Activated naive CD4-positive, alpha-beta T cell treated with anti-CD3 and anti-CD28 coated beads, Interleukin-2, amount 50 U/mL, for 16 hours (primary cell): Measurements from ENCODE around the gene OTUD1.

Source experiments
- DNase-seq: peaks from one replicate; pipeline ENCODE4 v3.0.0-alpha.2; 2020

Gene OTUD1

DNA sequence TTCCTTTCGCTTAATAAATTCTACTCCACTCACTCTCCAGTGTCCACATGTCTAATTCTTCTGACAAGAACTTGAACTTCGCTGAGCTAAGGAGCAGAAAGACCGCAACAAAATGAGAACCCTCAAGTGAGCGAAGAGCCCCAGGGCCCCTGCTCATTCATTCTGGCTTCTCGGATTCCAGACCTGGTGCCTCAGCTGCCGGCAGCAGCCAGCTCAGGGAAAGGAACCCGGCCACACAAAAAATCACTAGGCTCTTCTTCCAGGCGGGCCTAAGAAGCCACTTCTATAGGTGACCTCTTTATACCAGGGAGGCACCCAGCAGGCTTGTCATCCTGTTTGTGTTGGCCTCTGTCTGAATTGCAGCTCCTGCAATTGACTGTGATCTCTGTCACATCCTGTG, 33.3 kb downstream of the OTUD1 start:
- no peak for DNase-seq

DNA sequence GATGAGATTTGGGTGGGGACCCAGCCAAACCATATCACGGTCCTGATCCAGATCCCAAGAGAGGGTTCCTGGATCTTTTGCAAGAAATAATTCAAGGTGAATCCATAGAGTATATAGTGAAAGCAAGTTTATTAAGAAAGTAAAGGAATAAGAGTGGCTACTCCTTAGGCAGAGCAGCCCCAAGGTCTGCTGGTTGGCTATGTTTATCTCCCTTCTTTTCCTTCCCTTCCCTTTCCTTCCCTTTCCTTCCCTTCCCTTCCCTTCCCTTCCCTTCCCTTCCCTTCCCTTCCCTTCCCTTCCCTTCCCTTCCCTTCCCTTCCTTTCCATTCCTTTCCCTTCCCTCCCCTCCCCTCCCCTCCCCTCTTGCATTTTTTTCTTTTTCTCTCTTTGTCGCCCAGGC, 35.2 kb downstream of the OTUD1 start:
- no peak for DNase-seq

DNA sequence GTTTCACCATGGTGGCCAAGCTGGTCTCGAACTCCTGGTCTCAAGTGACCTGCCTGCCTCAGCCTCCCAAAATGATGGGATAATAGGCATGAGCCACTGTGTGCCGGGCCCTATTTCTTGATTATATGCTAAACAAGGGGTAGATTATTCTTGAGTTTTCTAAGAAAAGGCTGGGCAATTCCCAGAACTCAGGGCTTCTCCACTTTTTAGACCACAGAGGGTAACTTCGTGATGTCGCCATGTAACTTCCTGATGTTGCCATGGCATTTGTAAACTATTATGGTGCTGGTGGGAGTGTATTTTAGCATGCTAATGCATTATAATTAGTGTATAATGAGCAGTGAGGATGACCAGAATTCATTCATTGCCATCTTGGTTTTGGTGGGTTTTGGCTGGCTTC, 35.8 kb downstream of the OTUD1 start:
- no peak for DNase-seq

DNA sequence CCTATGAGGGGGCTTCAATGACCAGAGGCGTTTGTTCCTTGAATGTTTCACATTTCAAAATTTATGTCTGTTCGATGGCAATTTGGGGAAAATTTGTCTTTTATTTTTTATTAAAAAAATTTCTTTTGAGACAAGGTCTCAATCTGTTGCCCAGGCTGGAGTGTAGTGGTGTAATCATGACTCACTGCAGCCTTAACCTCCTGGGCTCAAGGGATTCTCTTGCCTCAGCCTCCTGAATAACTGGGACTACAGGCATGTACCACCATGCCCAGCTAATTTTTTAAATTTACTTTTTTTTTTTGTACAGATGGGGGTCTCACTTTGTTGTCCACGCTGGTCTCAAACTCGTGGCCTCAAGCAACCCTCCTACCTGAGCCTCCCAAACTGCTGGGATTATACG, 39.7 kb downstream of the OTUD1 start:
- DNase-seq: no peak

DNA sequence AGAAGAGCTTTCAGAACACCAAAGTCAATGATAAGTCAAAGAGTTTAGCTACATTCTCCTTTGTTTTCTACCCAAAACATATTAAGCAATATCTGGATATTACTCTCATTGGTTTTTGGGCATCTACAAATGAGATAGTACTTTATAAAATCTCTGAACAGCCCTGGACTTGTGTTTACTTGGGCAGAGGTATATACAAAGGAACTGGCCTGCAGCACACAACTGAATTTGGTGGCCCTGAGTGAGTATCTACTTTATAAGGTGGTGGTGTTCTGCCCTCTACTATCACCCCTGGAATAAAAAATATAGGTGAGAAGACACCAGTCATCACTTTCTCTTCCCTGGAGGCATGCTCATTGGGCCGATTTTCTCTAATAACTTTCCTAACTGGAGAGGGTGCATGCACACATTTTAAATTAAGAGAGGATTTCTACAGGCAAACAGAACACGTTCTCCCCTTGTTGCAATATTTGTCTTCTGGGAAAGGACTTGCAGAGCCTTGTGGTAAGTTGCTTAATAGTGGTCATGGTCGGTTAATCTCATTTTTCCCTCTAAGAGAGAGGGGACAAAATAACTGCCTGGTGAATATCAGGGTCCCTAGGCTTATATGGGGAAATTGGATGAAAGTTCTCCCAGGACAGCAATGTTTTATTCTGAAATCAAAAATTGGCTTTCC, 41.1 kb downstream of the OTUD1 start:
- DNase-seq: no peak

DNA sequence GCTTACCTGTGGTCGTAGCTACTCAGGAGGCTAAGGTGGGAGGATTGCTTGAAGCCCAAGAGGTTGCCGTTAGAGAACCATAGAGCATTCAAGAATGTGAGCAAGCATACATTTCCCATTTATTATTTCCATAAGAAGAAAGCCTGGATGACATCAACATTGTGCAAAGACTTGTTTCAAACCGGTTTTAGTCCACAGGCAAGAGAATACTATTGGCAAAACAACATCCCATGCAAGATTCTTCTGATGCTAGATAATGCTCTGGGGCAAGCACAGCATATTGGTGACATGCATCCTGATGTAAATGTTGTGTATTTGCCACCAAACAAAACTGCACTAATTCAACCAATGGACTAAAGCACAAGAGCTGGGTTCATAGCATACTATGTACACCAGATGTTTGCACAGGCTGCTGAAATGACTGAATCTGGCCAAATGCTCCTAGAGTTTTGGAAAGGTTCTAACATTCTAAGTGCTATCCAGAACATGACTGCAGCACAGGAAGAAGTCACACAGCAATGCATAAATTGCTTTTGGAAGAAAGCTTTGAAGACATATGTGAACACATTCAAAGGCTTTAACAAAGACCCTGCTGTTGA, 42.6 kb downstream of the OTUD1 start:
- no peak for DNase-seq

DNA sequence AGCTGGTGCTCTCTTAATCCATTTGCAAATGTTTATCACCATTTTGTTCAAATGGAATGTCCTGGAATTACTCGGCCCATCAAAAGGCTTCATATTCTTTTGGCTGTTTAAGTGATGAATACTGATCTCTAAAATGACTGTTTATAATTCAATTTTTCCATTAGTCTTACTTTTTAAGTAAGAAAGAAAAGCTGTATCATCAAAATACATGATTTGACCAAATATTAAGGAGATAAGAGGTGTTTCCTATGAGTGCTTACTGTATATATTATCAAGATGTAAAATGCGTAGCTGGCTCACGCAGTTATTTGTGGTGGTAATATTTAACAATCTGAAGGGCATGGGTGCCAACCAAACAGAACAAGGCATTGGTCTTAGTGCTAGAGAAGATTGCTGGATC, 51.2 kb downstream of the OTUD1 start:
- no peak for DNase-seq
